Measurements from ENCODE around the gene FLNC.

DNA sequence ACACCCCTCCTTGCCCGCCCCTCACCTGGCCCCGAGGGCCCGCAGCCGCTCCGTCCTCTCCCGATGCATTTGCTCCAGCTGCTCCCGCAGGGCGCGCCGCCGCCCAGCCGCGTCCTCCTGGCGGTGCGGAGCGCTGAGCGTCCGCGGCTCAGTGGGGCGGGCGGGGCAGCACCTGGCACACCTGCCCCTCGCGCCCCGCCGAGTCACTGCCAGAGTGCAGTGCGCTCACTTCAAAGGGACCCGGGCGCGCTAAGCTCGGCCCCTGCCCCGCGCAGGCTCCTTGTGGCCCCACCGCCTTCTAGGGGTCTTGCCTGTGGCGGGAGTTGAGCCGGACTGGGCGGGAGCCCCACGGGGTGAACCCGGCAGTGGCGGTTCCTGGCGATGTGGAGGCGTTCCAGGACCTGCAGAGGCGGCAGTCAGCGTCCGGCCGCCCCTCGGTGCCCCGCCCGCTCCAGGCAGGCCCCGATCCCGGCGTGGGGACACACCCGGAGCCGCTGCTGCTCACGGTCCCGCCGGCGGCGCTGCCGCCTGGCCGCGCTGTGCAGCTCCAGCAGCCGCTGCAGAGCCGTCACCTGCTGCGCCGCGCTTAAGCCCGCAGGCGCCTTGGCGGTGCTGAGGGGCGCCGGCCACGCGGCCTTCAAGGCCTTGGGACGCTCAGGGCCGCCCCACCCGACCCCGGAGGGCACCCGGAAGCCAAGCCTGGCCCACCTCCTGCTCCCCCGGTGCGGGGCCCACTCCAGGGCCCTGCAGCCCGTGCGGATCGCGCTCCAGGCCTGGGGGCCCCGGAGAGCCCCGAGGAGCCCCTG, 39.1 kb downstream of the FLNC start:
- TF ChIP-seq POLR2A (IDR thresholded peaks at IDR 0.05): no peak
- TF ChIP-seq, protein P1, sequence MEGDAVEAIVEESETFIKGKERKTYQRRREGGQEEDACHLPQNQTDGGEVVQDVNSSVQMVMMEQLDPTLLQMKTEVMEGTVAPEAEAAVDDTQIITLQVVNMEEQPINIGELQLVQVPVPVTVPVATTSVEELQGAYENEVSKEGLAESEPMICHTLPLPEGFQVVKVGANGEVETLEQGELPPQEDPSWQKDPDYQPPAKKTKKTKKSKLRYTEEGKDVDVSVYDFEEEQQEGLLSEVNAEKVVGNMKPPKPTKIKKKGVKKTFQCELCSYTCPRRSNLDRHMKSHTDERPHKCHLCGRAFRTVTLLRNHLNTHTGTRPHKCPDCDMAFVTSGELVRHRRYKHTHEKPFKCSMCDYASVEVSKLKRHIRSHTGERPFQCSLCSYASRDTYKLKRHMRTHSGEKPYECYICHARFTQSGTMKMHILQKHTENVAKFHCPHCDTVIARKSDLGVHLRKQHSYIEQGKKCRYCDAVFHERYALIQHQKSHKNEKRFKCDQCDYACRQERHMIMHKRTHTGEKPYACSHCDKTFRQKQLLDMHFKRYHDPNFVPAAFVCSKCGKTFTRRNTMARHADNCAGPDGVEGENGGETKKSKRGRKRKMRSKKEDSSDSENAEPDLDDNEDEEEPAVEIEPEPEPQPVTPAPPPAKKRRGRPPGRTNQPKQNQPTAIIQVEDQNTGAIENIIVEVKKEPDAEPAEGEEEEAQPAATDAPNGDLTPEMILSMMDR (IDR thresholded peaks at IDR 0.05 in 8 of 11, conservative IDR thresholded peaks at IDR 0.05 in 3 of 11): peak in 3 of 11 experiments; percentile 17 to 24 (median 21)
